Natural killer cell (primary cell): ENCODE data around the gene PBOV1. TPM values are rescaled to one million over a fixed set of nuclear protein-coding genes. Genes with fewer than 3 reads are reported as not detected.

ENCODE experiments used
- ATAC-seq, 3 donors: fragments of 150-1000 bp in 2 of 3; fragments of 200-7000 bp in 1 of 3; cut with Tn5 transposase; 1 replicate in 1 of 3; 2 replicates in 2 of 3; pipeline ENCODE4 v1.10.0; 2021; ENCODE audit warnings: mild to moderate bottlenecking in 2 of 3, moderate library complexity in 2 of 3
- DNase-seq, 2 donors: peaks; one replicate each; pipeline versions ENCODE4 v3.0.0 to v3.0.0-alpha.2; 2013 to 2021; ENCODE audit warnings: mixed read lengths in 1 of 2
- H3K27ac ChIP-seq: one replicate; pipeline ENCODE4 v1.5.1; 2013; ENCODE audit warnings: mild to moderate bottlenecking, low read length
- H3K27me3 ChIP-seq: one replicate; pipeline ENCODE4 v1.6.1; 2013; ENCODE audit warnings: low read length; ENCODE audit not compliant: control insufficient read depth, insufficient read depth
- H3K36me3 ChIP-seq: one replicate; pipeline ENCODE4 v1.6.1; 2013; ENCODE audit warnings: low read length; ENCODE audit not compliant: control insufficient read depth, insufficient read depth
- H3K4me1 ChIP-seq: one replicate; pipeline ENCODE4 v1.6.1; 2013; ENCODE audit warnings: low read length; ENCODE audit not compliant: control insufficient read depth, insufficient read depth
- H3K4me3 ChIP-seq: one replicate; pipeline ENCODE4 v1.5.1; 2013; ENCODE audit warnings: low read length
- H3K9me3 ChIP-seq: one replicate; pipeline ENCODE4 v1.6.1; 2013; ENCODE audit warnings: low read length; ENCODE audit not compliant: control insufficient read depth, insufficient read depth
- H3K27ac Mint-ChIP-seq, 2 donors: one replicate each; pipeline ENCODE4 v1.8.0; 2022; ENCODE audit warnings: mild to moderate bottlenecking in 2 of 2, mixed read lengths in 2 of 2, moderate library complexity in 1 of 2
- H3K27me3 Mint-ChIP-seq, 2 donors: one replicate each; pipeline ENCODE4 v1.8.0; 2022; ENCODE audit warnings: low read depth in 2 of 2, mixed read lengths in 2 of 2
- H3K36me3 Mint-ChIP-seq: one replicate; pipeline ENCODE4 v1.8.0; 2022; ENCODE audit warnings: mixed read lengths
- H3K4me1 Mint-ChIP-seq, 2 donors: one replicate each; pipeline ENCODE4 v1.8.0; 2022; ENCODE audit warnings: mixed read lengths in 2 of 2
- H3K4me3 Mint-ChIP-seq: one replicate; pipeline ENCODE4 v1.8.0; 2022; ENCODE audit warnings: mild to moderate bottlenecking, moderate library complexity, mixed read lengths
- H3K9me3 Mint-ChIP-seq, 2 donors: one replicate each; pipeline ENCODE4 v1.8.0; 2022; ENCODE audit warnings: mixed read lengths in 2 of 2
- WGBS: methylation state at CpG from one replicate; pipeline ENCODE4 v1.1.7; 2013; ENCODE audit warnings: missing lambda C conversion rate; ENCODE audit not compliant: insufficient coverage; 5-methylcytosine and 5-hydroxymethylcytosine counted together
- intact Hi-C: fragments of 100-400 bp; cut with micrococcal nuclease; formaldehyde crosslinking; loops from one replicate; pipeline ENCODE4 v1.14.2; 2022
- total RNA-seq, 4 donors: library from RNA; stranded (reverse); fragments of 120-200 nt in 1 of 4; gene quantifications; one replicate each; pipeline versions ENCODE4 v1.2.3 to v1.2.4, GENCODE V29; 2013 to 2022
- TF ChIP-seq, protein P1 (sequence below): fragments of 200-600 bp; IDR thresholded peaks from one replicate; pipeline ENCODE4 v1.8.0; 2022; ENCODE audit warnings: antibody characterized with exemption

The PBOV1 gene
- total RNA-seq, 3 donors from 2014 or later (not counting 1 experiment from before 2014, with no cell fraction given): not detected

DNA sequence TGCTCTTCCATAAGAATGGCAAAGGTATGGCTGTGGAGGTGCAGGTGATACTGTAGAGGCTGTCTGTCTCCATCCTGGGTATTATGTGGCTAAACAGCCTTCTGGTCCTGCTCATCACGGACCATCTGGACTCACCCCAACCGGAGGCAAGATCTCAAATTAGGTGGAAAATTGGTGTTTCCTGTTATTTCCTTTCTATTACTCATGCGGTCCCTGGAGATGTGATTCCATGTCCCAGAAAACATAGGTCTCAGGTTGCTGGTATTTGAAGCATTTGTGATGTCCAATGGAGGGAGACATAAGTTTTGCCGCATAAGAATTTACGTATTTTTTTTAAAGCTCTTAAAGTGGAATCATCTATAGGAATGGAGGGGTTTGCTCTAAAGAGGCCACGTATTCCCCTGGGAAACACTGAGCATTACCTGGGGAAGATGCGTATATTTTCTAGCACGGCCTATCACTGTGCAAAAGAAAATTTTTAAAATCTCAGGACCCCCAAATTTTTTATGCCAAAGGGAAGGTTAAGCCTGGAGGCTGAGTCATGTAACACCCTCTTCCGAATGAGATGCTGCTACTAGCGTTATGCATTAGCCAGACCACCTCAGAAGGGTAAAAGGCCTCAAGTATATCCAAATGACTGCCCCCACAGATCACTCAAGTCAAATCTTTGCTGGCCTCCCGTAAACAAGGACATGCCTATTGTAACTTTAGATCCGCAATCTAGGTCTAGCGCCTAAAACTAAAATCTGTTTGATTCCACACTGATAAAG, 22.4 kb upstream of the PBOV1 start:
- intact Hi-C loops: no loop called here
- Mint-ChIP-seq H3K9me3 (no peaks in the 10 kb centered on the region), H3K27ac (no peak overlapping the region), H3K4me3 (no peak overlapping the region), H3K4me1 (no peaks in the 10 kb centered on the region), H3K27me3 (peaks cover 3 to 28% of the 10 kb centered on the region in 2 donors), H3K36me3 (no peaks in the 10 kb centered on the region)
- Histone ChIP-seq H3K4me1 (no peaks in the 10 kb centered on the region), H3K27ac (no peak overlapping the region), H3K4me3 (no peak overlapping the region), H3K27me3 (peaks cover 2% of the 10 kb centered on the region), H3K36me3 (no peaks in the 10 kb centered on the region), H3K9me3 (no peaks in the 10 kb centered on the region)
- DNase-seq (no peak), ATAC-seq (no peak)
- TF ChIP-seq, protein P1, sequence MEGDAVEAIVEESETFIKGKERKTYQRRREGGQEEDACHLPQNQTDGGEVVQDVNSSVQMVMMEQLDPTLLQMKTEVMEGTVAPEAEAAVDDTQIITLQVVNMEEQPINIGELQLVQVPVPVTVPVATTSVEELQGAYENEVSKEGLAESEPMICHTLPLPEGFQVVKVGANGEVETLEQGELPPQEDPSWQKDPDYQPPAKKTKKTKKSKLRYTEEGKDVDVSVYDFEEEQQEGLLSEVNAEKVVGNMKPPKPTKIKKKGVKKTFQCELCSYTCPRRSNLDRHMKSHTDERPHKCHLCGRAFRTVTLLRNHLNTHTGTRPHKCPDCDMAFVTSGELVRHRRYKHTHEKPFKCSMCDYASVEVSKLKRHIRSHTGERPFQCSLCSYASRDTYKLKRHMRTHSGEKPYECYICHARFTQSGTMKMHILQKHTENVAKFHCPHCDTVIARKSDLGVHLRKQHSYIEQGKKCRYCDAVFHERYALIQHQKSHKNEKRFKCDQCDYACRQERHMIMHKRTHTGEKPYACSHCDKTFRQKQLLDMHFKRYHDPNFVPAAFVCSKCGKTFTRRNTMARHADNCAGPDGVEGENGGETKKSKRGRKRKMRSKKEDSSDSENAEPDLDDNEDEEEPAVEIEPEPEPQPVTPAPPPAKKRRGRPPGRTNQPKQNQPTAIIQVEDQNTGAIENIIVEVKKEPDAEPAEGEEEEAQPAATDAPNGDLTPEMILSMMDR: no peak
- 95% methylated on average over 13 of the region's 13 CpGs for WGBS

DNA sequence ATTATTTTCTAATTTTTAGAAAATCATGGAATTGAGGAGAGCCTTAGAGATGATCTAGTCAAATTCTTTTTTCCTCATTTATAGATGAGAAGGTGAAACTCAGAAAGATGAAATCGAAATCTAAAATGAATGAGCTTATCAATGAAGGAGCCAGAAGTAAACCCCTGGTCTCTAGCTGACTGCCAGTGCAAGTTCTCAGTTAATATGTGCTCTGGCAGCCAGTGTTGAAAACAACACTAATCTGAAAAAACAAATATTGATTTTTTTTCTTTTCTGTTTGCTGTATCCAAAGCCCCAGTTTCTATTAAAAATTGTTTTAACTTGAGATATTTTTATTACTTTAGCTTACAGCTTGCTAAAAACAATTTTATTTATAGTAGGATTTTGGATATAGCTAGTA, 21.5 kb upstream of the PBOV1 start:
- peaks cover 6 to 28% of the 10 kb centered on the region in 2 donors for H3K27me3 Mint-ChIP-seq
- intact Hi-C loops: no loop called here
- Histone ChIP-seq H3K27ac (no peak overlapping the region), H3K9me3 (no peaks in the 10 kb centered on the region), H3K4me3 (no peak overlapping the region), H3K27me3 (peaks cover 2% of the 10 kb centered on the region), H3K4me1 (no peaks in the 10 kb centered on the region), H3K36me3 (no peaks in the 10 kb centered on the region)
- H3K9me3 Mint-ChIP-seq: no peaks in the 10 kb centered on the region
- no peak overlapping the region for H3K27ac Mint-ChIP-seq
- no peaks in the 10 kb centered on the region for H3K4me1 Mint-ChIP-seq
- DNase-seq (no peak), ATAC-seq (no peak)
- no peaks in the 10 kb centered on the region for H3K36me3 Mint-ChIP-seq
- WGBS: 69% methylated on average over 1 of the region's 1 CpG
- TF ChIP-seq, protein P1: no peak
- H3K4me3 Mint-ChIP-seq: no peak overlapping the region

DNA sequence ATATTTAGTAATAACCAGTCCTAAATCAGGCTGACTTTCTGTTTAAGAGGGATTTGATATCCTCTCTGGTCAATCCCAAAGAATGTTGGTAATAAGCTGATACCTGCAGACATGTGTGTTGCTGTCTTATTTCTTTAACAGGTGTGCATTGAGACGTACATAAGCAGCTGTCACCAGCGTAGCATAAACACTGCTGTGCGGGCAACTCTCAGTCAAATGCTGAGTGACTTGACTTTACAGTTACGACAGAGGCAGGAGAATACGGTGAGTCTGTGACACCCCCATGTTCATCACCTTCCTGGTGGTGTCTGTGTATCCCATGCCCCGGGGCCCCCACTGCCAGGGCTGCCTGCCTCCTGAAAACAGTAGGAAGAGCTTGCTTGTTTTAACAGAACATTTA, 20.1 kb upstream of the PBOV1 start:
- Mint-ChIP-seq H3K4me3 (no peak overlapping the region), H3K9me3 (no peaks in the 10 kb centered on the region), H3K27ac (no peak overlapping the region), H3K27me3 (peaks cover 6 to 28% of the 10 kb centered on the region in 2 donors), H3K4me1 (no peaks in the 10 kb centered on the region), H3K36me3 (no peaks in the 10 kb centered on the region)
- DNase-seq (no peak), ATAC-seq (no peak)
- TF ChIP-seq, protein P1: no peak
- Histone ChIP-seq H3K9me3 (no peaks in the 10 kb centered on the region), H3K27ac (no peak overlapping the region), H3K4me1 (no peaks in the 10 kb centered on the region), H3K36me3 (no peaks in the 10 kb centered on the region), H3K4me3 (no peak overlapping the region), H3K27me3 (peaks cover 2% of the 10 kb centered on the region)
- intact Hi-C loops: no loop called here
- WGBS: 91% methylated on average over 5 of the region's 6 CpGs

DNA sequence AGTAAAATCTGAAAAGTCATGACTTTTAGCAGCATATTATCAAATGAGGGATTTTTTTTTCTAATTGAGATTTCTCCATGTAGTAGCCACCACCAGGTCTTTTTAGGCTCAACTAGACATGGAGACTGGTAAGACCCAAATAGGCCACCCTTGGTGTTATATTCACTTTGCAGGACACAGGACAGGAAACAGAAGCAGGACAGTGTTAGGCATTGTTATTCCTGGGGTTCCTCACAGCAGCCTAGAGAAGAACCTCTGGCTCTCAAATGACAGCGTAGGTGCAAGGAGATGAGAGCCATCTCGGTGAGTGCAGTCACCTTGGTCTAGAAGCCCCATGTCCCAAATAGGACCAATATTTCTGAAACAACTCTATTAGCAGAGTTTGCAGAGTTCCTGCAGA, 19.2 kb upstream of the PBOV1 start:
- Histone ChIP-seq H3K36me3 (no peaks in the 10 kb centered on the region), H3K27me3 (peaks cover 2% of the 10 kb centered on the region), H3K4me1 (no peaks in the 10 kb centered on the region), H3K4me3 (no peak overlapping the region), H3K9me3 (no peaks in the 10 kb centered on the region), H3K27ac (no peak overlapping the region)
- no peak for DNase-seq
- no peak for ATAC-seq
- H3K9me3 Mint-ChIP-seq: no peaks in the 10 kb centered on the region
- no peaks in the 10 kb centered on the region for H3K36me3 Mint-ChIP-seq
- H3K27ac Mint-ChIP-seq: no peak overlapping the region
- TF ChIP-seq, protein P1: no peak
- 88% methylated on average over 2 of the region's 2 CpGs for WGBS
- intact Hi-C loops: no loop called here
- H3K4me1 Mint-ChIP-seq: no peaks in the 10 kb centered on the region
- peaks cover 3 to 20% of the 10 kb centered on the region in 2 donors for H3K27me3 Mint-ChIP-seq
- no peak overlapping the region for H3K4me3 Mint-ChIP-seq
